HG02870 (cell line): ENCODE data around the gene CXCL12.

Experiments used
- ATAC-seq: cut with Tn5 transposase; IDR thresholded peaks from one replicate; pipeline ENCODE4 v1.9.1; 2021; ENCODE audit warnings: mild to moderate bottlenecking, moderate library complexity; ENCODE audit not compliant: unreplicated experiment

Gene CXCL12

GRCh38 chr10:44400541-44400940 lies 15.6 kb upstream of the CXCL12 start:
- no peak for ATAC-seq

GRCh38 chr10:44399659-44400451 lies 15.0 kb upstream of the CXCL12 start:
- ATAC-seq = no peak

DNA sequence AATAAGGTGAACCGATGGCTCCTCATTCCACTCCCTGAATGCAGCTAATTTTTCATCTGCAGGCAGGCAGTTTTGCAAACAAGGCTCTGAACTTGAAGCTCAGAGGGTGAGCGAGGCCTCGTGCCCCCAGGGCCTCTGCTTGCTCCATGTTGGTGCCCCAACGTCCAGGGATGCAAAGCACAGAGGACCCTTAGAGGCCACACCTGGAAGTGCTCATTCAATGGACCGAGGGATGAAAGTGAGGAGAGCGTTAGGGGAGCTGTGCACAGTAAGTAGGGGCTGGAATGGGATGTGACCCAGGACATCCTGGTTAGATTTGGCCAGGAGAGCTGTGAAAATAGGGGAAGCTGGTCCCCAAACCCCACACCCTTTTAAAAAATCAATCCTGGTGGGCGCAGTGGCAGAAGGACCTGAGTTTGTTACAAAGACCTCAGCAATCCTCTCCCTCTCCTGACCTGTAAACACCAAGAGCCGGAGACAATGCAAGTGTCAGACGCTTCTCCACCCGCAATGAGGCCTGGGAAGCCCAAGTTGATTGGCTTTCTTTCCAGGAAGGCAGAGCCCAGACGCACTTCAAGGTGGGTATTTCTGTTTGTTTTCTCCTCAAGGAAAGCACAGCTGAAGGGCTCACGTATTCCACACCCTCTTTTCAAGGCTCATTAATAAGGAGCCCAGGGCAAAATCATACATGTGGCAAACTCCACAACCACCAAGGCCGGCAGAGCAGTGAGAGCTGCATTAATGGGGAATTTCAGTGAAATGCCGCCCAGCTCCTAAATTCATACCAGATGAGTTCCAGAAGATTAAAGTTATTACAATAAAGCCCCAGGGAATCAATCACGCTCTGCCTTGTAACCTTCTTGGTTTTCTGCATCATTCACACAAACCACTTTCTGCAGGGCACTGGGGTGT lies 14.1 kb upstream of the CXCL12 start:
- no peak for ATAC-seq

DNA sequence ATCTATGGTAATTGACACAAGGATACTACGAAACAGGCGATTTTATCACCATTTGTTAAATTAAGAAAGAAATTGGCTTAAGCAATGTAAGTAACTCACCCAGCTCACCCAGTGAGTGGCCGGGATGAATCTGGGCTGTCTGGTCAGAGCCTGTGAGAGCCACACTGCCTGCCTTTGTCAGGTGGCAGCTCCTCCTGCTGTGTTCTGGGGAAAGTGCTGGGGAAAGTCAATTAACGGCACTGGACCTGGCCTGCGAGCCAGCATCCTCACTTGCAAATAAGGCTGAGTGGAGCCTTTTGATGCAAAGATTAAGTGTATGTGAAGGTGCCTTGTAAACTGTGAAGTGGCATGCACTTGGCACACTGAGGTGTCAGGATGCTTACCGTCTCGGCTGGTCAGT lies 13.4 kb upstream of the CXCL12 start:
- ATAC-seq = no peak

DNA sequence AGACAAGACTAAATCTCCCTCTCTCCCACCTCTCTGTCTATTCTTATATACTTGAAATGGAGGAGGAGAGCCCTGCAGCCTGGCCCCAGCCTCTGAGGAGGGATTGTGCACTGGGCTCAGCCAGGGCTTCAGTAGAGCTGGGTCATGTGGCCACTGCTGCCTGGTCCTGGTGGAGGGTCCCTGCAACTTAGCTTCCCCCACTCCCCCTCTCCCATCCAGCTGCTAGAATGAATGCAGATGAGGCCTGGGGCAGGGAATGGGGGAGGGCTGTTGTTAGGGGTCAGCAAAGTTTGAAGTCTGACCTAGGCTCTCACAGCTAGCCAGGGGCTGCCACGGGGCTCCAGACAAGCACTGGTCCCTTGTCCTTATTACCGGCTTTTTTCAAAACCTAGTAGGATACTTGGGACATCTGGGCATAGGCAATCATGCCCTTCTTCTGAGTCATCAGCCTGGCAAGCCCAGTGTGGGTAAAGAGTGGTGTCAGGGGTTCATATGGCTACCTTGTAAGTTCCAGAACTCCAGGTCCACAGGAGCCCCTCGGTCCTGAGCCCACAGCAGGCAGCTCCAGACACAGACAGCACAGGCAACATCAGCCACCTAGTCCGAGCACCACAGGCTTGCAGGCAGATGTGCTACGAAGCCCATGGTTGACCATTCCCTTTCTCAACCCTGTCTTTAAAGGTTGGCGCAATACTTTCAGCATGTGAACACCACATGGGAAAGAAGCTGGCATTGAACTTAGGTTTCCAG lies 12.8 kb upstream of the CXCL12 start:
- ATAC-seq = no peak

DNA sequence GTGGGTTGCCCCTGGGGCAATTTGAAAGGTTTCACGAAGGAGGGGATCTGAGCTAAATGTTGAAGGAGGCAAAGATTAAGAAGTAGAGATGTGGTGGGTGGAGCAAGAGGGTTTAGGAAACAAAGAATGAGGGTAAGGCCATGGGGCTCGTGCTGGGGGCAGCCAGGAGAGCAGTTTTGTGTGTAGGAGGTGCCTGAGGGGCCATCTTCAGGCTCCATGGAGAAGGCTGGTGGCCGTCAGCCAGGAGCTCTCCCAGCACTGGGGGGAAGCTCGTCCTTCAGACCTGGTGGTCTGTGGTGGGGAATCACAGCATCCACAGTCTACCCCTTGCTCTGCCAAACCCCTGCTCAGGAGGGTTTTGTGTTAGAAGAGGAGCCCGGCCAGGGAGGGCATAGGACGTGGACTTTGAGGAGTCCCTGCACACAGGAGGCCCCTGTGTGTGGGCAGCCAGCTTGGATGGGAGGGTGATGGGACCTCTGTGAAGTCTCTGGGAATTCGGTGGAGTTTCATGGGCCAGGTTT lies 11.8 kb upstream of the CXCL12 start:
- ATAC-seq = no peak

DNA sequence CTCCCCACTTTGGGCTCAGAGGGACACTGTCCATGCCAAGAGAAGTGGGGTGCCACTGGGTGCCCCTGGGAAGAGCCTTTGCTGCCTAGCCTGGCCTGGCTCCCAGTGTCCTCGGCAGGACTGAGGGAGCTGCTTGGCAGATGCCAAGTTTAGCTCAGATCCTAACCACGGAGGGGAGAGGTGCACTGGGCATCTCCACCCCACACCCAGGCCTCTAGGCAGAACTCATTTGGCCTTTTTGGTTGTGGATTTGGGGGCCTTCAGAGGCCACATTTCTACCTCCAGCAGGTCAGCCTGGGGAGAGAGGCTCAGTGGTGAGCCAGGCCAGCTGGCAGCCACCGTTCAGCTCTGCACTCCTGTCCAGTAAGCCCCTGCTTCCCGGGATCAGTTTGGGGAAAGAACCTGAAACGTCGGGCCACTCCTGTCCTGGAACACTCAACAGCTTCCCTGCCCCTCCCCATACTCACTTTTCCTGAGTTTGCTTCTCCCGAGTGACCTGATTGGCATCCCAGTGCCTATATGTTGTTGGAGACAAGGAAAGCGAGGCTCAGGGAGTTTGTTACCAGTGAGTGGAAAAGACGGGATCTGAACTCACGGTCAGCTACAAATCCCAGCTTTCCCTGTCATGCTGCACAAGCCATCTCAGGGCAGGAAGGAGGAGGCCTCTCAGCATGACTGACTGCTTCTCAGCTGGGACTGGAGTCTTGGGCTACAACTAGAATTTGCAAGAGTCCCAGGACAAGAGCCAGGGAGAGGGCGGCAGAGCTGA lies 11.2 kb upstream of the CXCL12 start:
- ATAC-seq = no peak

GRCh38 chr10:44395396-44395795 lies 10.5 kb upstream of the CXCL12 start:
- ATAC-seq = no peak

DNA sequence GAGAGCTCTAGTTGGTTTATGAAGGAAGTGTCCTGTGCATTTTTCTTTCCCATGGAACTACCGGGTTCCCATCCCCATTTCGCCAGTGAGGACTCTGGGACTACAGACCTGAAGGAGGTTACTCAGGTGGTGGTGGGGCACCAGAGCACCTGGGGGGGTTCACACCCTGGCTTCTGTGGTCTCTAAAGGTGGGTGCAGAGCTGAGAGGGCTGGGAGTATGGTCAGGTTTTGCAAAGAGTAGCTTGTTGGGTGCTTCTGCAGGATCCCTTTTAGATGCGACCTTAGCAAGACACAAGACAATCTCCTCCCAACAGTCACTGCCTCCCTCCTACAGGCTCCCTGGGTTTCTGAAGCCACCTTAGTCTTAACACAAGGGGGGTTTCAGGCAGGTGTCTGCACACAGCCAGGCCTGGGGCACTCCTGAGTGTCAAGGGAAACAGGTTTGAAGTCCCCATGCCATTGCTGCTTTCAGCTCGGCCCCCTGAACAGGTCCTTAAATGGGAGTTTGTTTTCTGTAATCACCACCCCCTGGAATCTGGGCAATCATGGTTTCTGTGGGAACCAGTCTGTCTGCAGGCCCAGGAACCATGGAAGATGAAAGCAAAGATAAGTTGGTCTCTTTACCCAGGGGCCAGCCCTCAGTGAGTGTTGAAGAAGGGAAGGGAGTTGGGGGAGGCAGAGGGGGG lies 9.9 kb upstream of the CXCL12 start:
- no peak for ATAC-seq

DNA sequence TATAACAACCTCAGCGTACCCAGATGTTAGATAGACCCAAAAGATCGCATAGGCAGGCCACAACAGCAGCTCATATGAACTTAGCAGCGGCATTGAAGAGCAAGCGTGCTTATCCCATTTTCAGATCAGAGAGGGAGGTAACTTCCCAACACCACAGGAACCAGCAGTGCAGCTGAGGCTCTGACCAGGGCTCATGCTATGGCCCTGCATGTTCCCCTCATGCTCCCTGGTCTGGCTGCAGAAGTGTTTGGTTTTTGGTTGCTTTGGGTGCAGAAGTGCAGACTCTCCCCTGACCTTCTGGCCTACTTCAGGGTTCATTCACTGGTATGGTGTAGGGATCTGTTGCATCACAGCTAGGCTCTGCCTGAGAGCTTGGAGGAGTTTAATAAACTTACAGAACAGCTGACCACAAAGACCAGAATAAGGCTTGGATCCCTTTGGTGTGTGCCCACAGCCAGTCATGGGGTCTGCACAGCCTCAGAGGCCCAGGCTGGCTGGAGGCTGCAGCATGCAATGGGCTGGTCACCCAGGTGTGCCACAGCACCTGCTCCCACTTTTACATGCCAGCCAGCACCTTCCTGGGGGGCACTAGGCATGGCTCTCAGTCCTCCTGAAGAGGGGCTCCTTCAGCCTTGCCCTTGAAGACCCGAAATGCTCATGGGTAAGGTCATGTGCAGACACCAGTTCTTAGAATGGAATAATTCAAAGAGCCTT lies 9.1 kb upstream of the CXCL12 start:
- no peak for ATAC-seq

DNA sequence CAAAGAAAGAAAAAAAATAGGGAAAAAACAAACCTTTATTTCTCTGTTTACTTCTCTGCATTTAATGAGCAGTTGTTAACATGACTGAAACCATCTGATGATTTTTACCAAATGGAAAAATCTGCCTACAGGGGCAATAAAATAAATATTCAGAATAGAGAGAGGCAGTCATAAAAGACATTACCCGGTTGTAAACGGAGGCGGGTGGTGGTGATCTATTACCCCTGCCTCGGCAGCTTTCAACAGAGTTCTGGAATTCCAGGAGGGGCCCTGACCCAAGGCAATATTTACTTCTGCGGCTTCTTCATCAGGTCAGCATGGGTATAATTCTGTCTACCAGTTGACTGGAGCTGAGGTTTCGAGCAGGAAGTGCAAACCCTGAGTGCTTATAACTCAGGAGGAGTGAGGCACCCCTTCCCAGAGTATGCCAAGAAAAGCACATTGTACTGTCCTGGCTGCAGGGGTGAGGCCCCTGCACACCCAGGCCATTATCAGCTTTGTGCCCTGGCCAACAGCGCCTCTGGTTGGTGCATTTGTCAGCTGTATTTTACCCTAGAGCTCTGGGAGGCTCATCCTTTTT lies 8.2 kb upstream of the CXCL12 start:
- ATAC-seq = no peak

- ATAC-seq = no peak
Measured at GRCh38 chr10:44392420-44392819, 7.5 kb upstream of the CXCL12 start.

DNA sequence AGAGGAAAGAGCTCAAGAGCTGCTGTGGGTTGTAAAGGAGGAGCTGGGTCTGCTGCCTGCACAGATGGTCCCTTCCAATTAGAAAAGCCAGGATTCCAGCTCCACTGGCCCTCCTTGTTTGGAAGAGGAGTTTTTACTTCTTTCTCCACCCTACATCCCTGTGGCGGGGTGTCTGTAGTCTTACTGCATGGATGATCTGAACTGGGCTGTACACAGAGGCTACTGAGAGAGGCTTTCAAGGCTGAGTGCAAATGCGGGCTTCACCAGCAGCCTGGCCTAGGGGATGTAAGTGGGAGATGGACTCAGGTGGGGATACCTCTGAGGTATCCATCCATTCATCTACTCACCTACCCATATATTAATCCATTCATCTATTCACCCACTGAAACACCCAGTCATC lies 7.1 kb upstream of the CXCL12 start:
- no peak for ATAC-seq

- ATAC-seq = no peak
Measured at GRCh38 chr10:44390585-44391072, 5.7 kb upstream of the CXCL12 start.

- no peak for ATAC-seq
Measured at GRCh38 chr10:44389556-44389955, 4.7 kb upstream of the CXCL12 start.

DNA sequence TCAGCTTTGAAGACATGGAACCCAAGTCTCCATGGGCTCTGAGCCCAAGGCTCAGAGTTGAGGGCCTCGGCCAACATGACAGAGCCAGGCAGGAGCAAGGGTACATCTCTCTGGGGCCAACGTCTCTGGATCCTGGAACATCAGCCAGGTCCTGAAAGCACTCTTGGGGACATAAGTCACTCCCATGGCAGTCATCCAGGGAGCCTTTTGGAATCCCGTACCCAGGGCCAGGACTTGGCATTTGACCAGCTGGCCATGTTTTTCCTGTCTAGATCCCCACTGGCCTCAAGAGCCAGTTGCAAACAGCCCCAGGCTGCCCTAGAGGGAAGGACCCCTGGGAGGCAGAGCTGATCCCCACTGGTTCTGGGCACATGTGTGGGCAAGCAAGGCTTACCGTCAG lies 4.3 kb upstream of the CXCL12 start:
- no peak for ATAC-seq

DNA sequence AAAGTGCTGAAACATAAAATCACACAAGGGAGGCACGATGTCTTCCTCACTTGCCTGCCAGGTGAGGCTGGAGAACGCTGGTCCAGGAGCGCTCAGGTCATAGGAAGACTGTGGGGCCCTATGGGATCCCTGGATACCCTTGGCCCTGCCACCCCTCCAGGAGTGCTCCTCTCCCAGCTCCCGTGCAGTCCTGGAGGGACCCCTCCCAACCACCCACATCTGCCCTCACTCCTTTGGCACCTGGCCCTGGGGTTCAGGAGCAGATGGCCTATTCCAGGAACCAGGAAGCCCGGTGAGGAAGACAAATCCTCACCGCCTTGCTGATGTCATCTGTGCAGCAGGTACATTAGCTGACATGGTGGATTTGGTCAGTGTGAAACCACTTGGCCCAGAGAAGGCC lies 3.7 kb upstream of the CXCL12 start:
- no peak for ATAC-seq

DNA sequence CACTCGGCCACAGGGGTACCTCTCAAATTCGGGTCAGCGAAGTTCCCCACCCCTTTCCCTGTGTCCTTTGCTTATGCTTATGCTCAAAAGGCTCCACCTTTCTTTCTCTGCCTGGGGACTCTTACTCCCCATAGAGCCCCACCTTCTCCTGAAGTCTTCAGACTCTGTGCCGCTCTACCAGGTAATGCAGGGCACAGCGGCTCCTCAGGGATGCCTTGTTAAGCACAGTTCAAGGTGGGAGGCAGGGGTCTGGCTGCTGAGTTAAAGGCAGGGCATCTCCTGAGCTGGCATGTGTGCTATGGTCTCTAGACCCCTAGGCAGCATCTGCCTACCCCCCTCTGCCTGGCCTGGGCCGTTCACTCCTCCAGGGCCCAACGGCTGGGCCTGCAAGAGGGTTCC lies 3.0 kb upstream of the CXCL12 start:
- ATAC-seq = no peak
